GM12878 (cell line): ENCODE data around the gene FASTK.

ENCODE experiments used
- ATF2 ChIP-seq: IDR thresholded peaks from 2 replicates; pipeline ENCODE4 v1.6.1; 2012; ENCODE audit warnings: low read length, inconsistent platforms
- BMI1 ChIP-seq: fragments of 450-650 bp; IDR thresholded peaks from 2 replicates; pipeline ENCODE4 v1.6.1; 2016; ENCODE audit warnings: mild to moderate bottlenecking, moderate library complexity, borderline replicate concordance
- CTCF ChIP-seq, 3 experiments: IDR thresholded peaks in 2 of 3; conservative IDR thresholded peaks in 1 of 3; 2 replicates each; pipeline ENCODE4 v1.5.1; 2011; ENCODE audit warnings: low read depth in 3 of 3, low read length in 3 of 3, mild to moderate bottlenecking in 3 of 3, control low read depth in 2 of 3, moderate library complexity in 2 of 3, inconsistent platforms in 1 of 3, mixed read lengths in 1 of 3; ENCODE audit not compliant: control insufficient read depth in 2 of 3, insufficient read depth in 1 of 3; ENCODE audit errors: extremely low read depth in 1 of 3
- EGR1 ChIP-seq, 2 experiments: IDR thresholded peaks; 1 replicate in 1 of 2; 2 replicates in 1 of 2; pipeline ENCODE4 v1.6.1; 2011 to 2012; ENCODE audit warnings: low read depth in 2 of 2, low read length in 2 of 2, borderline replicate concordance in 1 of 2, mild to moderate bottlenecking in 1 of 2, moderate library complexity in 1 of 2
- FOXK2 ChIP-seq: fragments of 450-650 bp; IDR thresholded peaks from 2 replicates; pipeline ENCODE4 v1.6.1; 2017; ENCODE audit warnings: mild to moderate bottlenecking, moderate library complexity
- JUND ChIP-seq: IDR thresholded peaks from 2 replicates; pipeline ENCODE4 v1.6.1; 2012; ENCODE audit warnings: low read depth, mild to moderate bottlenecking, low read length, improper control_type of control experiment, moderate library complexity
- KDM1A ChIP-seq: fragments of 200-600 bp; sonication (generic); IDR thresholded peaks from 2 replicates; pipeline ENCODE4 v1.6.1; 2016; ENCODE audit warnings: borderline replicate concordance
- NR2C2 ChIP-seq: IDR thresholded peaks from 2 replicates; pipeline ENCODE4 v1.6.1; 2011; ENCODE audit warnings: borderline replicate concordance, low read depth; ENCODE audit not compliant: control insufficient read depth, insufficient read length
- POLR2AphosphoS5 ChIP-seq: IDR thresholded peaks from 2 replicates; pipeline ENCODE4 v1.6.1; 2011; ENCODE audit warnings: mild to moderate bottlenecking, low read length, inconsistent platforms
- RFX5 ChIP-seq: IDR thresholded peaks from 2 replicates; pipeline ENCODE4 v1.6.1; 2011; ENCODE audit warnings: low read depth, low read length, improper control_type of control experiment
- SRF ChIP-seq, 2 experiments: IDR thresholded peaks; 2 replicates each; pipeline ENCODE4 v1.6.1; 2011; ENCODE audit warnings: low read depth in 2 of 2, low read length in 2 of 2, mild to moderate bottlenecking in 1 of 2, moderate library complexity in 1 of 2
- YY1 ChIP-seq: IDR thresholded peaks from 2 replicates; pipeline ENCODE4 v1.6.1; 2011; ENCODE audit warnings: low read depth, mild to moderate bottlenecking, low read length

- no peak for TF ChIP-seq NR2C2
- TF ChIP-seq CTCF (IDR thresholded peaks at IDR 0.05 in 2 of 3, conservative IDR thresholded peaks at IDR 0.05 in 1 of 3; ENCODE audit: control insufficient read depth in 2 of 3, extremely low read depth in 1 of 3, insufficient read depth in 1 of 3, low read depth in 3 of 3, low read length in 3 of 3) = no peak
- TF ChIP-seq FOXK2 = no peak
- TF ChIP-seq SRF (IDR thresholded peaks at IDR 0.05; ENCODE audit: low read depth in 2 of 2, low read length in 2 of 2) = no peak
- no peak for TF ChIP-seq JUND
- no peak for TF ChIP-seq BMI1
- no peak for TF ChIP-seq KDM1A
- TF ChIP-seq POLR2AphosphoS5 = no peak
- TF ChIP-seq EGR1 (IDR thresholded peaks at IDR 0.05; ENCODE audit: borderline replicate concordance in 1 of 2, low read depth in 2 of 2, low read length in 2 of 2) = no peak
- TF ChIP-seq YY1 = no peak
- TF ChIP-seq ATF2 = no peak
- TF ChIP-seq RFX5 = no peak
These were observed 46.8 kb downstream of the FASTK start for GRCh38 chr7:151033864-151034249.
